PC-9 (cell line): ENCODE results near the gene EHMT1.
"Not testable (repeated sequence)": the region's sequence is repeated elsewhere in the genome, so short reads cannot be mapped to it uniquely, and the experiment has no call there.

Source experiments
- EZH2 ChIP-seq: fragments of 200-600 bp; sonication (generic); IDR thresholded peaks from 2 replicates; pipeline ENCODE4 v1.8.0; 2017; ENCODE audit warnings: antibody characterized with exemption, low read depth
- TF ChIP-seq, protein P1 (sequence below): fragments of 200-600 bp; sonication (generic); conservative IDR thresholded peaks from 2 replicates; pipeline ENCODE4 v1.6.1; 2017; ENCODE audit warnings: mixed run types, antibody characterized with exemption, mild to moderate bottlenecking, moderate library complexity

DNA sequence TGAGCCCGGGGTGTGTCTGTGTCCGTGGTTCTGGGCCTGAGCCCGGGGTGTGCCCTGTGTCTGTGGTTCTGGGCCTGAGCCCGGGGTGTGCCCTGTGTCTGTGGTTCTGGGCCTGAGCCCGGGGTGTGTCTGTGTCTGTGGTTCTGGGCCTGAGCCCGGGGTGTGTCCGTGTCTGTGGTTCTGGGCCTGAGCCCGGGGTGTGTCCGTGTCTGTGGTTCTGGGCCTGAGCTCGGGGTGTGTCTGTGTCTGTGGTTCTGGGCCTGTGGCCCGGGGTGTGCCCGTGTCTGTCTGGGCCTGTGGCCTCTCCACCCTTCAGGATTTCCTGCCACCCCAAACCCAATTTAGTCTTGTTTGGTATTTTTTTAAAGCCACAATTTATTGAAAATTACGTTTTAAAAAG lies 104.6 kb downstream of the EHMT1 start:
- TF ChIP-seq, protein P1, sequence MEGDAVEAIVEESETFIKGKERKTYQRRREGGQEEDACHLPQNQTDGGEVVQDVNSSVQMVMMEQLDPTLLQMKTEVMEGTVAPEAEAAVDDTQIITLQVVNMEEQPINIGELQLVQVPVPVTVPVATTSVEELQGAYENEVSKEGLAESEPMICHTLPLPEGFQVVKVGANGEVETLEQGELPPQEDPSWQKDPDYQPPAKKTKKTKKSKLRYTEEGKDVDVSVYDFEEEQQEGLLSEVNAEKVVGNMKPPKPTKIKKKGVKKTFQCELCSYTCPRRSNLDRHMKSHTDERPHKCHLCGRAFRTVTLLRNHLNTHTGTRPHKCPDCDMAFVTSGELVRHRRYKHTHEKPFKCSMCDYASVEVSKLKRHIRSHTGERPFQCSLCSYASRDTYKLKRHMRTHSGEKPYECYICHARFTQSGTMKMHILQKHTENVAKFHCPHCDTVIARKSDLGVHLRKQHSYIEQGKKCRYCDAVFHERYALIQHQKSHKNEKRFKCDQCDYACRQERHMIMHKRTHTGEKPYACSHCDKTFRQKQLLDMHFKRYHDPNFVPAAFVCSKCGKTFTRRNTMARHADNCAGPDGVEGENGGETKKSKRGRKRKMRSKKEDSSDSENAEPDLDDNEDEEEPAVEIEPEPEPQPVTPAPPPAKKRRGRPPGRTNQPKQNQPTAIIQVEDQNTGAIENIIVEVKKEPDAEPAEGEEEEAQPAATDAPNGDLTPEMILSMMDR: not testable (repeated sequence)
- TF ChIP-seq EZH2: not testable (repeated sequence)
